ENCODE measurements around the gene FOXO3. TPM values are rescaled to one million over a fixed set of nuclear protein-coding genes. Genes with fewer than 3 reads are reported as not detected.

The FOXO3 gene
- total and polyA plus RNA-seq, 2 of the 13 experiments (the other 11 are each of a cell fraction or from before 2014, with no cell fraction given) = 16.0 to 22.5 TPM

GRCh38 chr6:108638993-108639392 lies 78.3 kb downstream of the FOXO3 start (continued):
- TF ChIP-seq PRDM4 (CRISPR knock-in tag; IDR thresholded peaks at IDR 0.05; ENCODE audit: borderline replicate concordance) (no peak), GFI1 (CRISPR knock-in tag; IDR thresholded peaks at IDR 0.05; ENCODE audit: borderline replicate concordance) (no peak), MBD4 (IDR thresholded peaks at IDR 0.05; ENCODE audit: borderline replicate concordance, low read length) (no peak), MNT (IDR thresholded peaks at IDR 0.05) (no peak)

- H3K9ac ChIP-seq (ENCODE audit: insufficient read depth, low read depth, low read length) = no peak overlapping the region
- H3K4me2 ChIP-seq (ENCODE audit: low read depth, low read length) = no peak overlapping the region
- intact Hi-C loops (cut with micrococcal nuclease; ENCODE audit: unreplicated experiment) = no loop called here
- ChIA-PET POLR2A (no interaction called here), CTCF (ENCODE audit: low intra/inter-chr PET ratio, low total read pairs) (no interaction called here)
- H4K20me1 ChIP-seq (ENCODE audit: insufficient read depth, low read length) = peaks cover 48% of the 10 kb centered on the region
- peaks cover 0 to 2% of the 10 kb centered on the region in 2 experiments; a peak in 1 of 5 replicates for H3K36me3 ChIP-seq (replicated peaks in 1 of 2; ENCODE audit: control insufficient read depth in 1 of 2, insufficient read depth in 2 of 2, low read length in 2 of 2)
- H3K27me3 ChIP-seq (ENCODE audit: control insufficient read depth in 1 of 2, insufficient read depth in 2 of 2, low read length in 2 of 2) = no peaks in the 10 kb centered on the region
- H3K9me3 ChIP-seq (ENCODE audit: low read length) = no peaks in the 10 kb centered on the region
- H3K27ac ChIP-seq (ENCODE audit: extremely low read length, insufficient read depth, low read length) = no peak overlapping the region
- DNase-seq (ENCODE audit: low spot score) (no peak), FAIRE-seq (no peak), ATAC-seq (no peak)
- WGBS (ENCODE audit: low lambda C conversion rate) = 97% methylated on average over 2 of the region's 2 CpGs
- no TSS peak for BruUV-seq (replicated peaks)
- H2AFZ ChIP-seq (ENCODE audit: low read length) = no peak overlapping the region
- in situ Hi-C loops (cut with HindIII; ENCODE audit: extremely low pct_ligation_motif_present, low pct_unique_long_range_greater_than_20kb) = no loop called here
- H3K4me3 ChIP-seq (replicated peaks in 1 of 3; ENCODE audit: insufficient read depth in 1 of 3, low read depth in 2 of 3, low read length in 3 of 3) = no peak overlapping the region
- peaks cover 18% of the 10 kb centered on the region for H3K4me1 ChIP-seq (ENCODE audit: insufficient read depth, low read length)
- H3K79me2 ChIP-seq (ENCODE audit: insufficient read depth, low read length) = peaks cover 67% of the 10 kb centered on the region
- TF ChIP-seq ZBTB20 (CRISPR knock-in tag; IDR thresholded peaks at IDR 0.05; ENCODE audit: borderline replicate concordance, low read depth) (no peak), SRSF9 (IDR thresholded peaks at IDR 0.05; ENCODE audit: borderline replicate concordance, insufficient read depth, low read depth, low read length, poor library complexity, severe bottlenecking) (no peak), NR2C2 (CRISPR knock-in tag; IDR thresholded peaks at IDR 0.05; ENCODE audit: borderline replicate concordance) (no peak), FOXA1 (IDR thresholded peaks at IDR 0.05) (no peak), FOXA1 (CRISPR knock-in tag; IDR thresholded peaks at IDR 0.05) (no peak), TCF7L2 (IDR thresholded peaks at IDR 0.05; ENCODE audit: low read depth, low read length) (no peak), HNRNPLL (IDR thresholded peaks at IDR 0.05; ENCODE audit: low read depth, low read length, poor library complexity, severe bottlenecking) (no peak), MLLT10 (CRISPR knock-in tag; IDR thresholded peaks at IDR 0.05) (no peak)
These were observed 79.4 kb downstream of the FOXO3 start for GRCh38 chr6:108640104-108640503.
